ENCODE measurements around the gene LRRC63. TPM values are rescaled to one million over a fixed set of nuclear protein-coding genes. Genes with fewer than 3 reads are reported as not detected.
A peak's percentile ranks its signal among the peaks of the same experiment; 100 is the strongest.

Gene LRRC63
- total and polyA plus RNA-seq, 12 donors = 0.12 to 0.15 TPM; not detected in 10

DNA sequence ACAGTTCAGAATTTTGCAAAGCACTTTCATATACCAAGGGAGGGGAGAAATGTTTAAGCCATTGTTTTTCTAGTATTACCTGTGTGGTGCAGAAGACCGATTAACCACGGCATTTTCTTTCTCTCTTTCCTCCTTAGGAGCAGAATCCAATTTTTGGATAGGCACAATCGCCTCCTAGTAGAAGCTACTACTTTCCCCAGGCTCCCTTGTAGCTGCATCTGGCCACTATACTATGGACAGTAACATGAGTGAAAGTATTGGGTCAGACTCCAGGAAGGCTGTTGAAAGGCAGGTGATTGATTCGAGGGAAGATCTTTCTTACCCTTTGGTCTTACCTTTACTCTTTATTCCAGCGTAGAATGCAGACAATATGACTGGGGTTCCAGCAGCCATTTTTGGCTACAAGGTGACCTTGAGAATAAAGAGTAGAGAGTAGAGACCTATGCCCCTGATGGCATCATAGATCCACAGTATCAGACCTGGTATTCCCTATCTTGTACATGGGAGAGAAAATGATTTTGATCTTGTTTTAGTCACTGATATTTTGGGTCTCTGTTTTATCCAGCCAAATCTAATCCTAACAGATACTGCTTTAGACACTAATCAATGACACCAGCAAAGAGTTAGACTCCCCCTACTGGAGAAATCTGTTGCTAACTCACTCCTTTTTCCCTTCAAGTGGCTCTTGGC lies 77.0 kb downstream of the LRRC63 start:
- no peaks in the 10 kb centered on the region for H3K4me1 ChIP-seq
- 78 to 83% methylated on average over 5 of the region's 5 CpGs for WGBS, 2 donors

DNA sequence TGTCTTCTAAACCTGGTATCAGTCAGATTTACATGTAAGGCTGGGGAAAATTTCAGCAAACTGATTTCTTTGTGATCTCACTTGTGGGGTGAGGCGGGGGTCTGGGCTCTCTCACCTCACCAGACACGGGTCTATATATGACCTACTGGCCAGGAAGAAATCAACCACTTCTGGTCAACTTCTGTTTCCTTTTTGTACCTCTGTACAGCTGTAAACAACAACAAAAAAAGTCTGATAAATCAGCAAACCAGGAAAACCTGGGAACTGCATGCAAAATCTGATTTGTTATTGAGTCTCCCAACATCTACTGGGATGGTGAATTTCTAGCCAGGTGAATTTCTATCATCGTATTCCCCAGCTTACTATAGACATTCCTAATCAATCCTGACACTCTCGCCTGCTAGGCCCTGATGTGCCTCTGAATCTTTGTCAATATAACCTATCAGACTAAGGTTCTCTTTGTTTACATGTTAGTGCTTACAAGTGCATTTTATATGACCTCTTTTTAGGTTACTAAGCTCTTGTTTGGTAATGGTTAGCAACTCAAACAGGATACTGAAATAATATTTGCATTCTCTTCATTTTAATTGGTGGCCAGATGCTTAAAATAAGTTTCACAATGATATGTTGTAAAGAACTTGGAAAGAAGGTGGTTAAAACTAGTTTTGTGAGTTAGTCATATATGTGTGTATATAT lies 77.7 kb downstream of the LRRC63 start:
- no peak overlapping the region for H3K4me3 ChIP-seq
- H3K9me3 ChIP-seq = no peaks in the 10 kb centered on the region
- peaks cover 0 to 5% (median 0%) of the 10 kb centered on the region in 7 donors for H3K27me3 ChIP-seq
- TF ChIP-seq, protein P1, sequence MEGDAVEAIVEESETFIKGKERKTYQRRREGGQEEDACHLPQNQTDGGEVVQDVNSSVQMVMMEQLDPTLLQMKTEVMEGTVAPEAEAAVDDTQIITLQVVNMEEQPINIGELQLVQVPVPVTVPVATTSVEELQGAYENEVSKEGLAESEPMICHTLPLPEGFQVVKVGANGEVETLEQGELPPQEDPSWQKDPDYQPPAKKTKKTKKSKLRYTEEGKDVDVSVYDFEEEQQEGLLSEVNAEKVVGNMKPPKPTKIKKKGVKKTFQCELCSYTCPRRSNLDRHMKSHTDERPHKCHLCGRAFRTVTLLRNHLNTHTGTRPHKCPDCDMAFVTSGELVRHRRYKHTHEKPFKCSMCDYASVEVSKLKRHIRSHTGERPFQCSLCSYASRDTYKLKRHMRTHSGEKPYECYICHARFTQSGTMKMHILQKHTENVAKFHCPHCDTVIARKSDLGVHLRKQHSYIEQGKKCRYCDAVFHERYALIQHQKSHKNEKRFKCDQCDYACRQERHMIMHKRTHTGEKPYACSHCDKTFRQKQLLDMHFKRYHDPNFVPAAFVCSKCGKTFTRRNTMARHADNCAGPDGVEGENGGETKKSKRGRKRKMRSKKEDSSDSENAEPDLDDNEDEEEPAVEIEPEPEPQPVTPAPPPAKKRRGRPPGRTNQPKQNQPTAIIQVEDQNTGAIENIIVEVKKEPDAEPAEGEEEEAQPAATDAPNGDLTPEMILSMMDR (IDR thresholded peaks at IDR 0.05) = no peak
- 55 to 59% methylated on average over 4 of the region's 4 CpGs for WGBS, 2 donors
- intact Hi-C loops (cut with DNase I) = no loop called here
- ATAC-seq (peak in 1 of 8 donors; percentile 28), DNase-seq (no peak)
- no peak overlapping the region for H3K27ac ChIP-seq
- no peaks in the 10 kb centered on the region for H3K36me3 ChIP-seq
- H3K4me1 ChIP-seq = peaks cover 0 to 3% (median 0%) of the 10 kb centered on the region in 9 donors

More for the DNA sequence above, 77.0 kb downstream of the LRRC63 start:
- Histone ChIP-seq H3K27ac (no peak overlapping the region), H3K27me3 (peaks cover 0 to 5% (median 0%) of the 10 kb centered on the region in 7 donors), H3K4me3 (no peak overlapping the region), H3K9me3 (no peaks in the 10 kb centered on the region), H3K36me3 (no peaks in the 10 kb centered on the region)
- ATAC-seq (peak in 1 of 8 donors; percentile 25), DNase-seq (no peak)
- TF ChIP-seq, protein P1 (IDR thresholded peaks at IDR 0.05) = peak in 7 of 9 donors; percentile 33 to 72 (median 42)
- intact Hi-C loops (cut with DNase I) = no loop called here

DNA sequence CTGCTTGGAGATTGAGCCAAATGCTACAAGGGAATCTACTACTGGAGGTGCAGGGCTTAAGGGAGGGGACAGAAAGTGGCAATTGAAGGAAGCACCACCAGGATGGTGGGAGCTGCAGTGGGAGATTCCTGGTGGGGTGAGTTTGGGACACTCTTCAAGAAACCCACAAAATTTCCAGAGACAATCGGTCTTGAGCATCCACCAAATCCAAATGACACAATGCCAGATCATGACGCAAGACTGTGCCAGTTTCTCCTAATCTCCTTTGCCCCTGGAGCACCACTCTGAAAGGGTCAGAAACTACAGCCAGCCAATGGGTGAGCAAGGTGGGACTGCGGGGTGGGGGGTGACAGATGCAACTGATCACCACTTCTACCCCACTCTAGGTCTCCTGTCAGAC lies 78.7 kb downstream of the LRRC63 start:
- DNase-seq = no peak
- H3K36me3 ChIP-seq = no peaks in the 10 kb centered on the region
- intact Hi-C loops (cut with DNase I) = loop anchor here in 1 of 10 donors (10.0 kb wide), 1 partner anchor 116 kb away; no protein-coding TSS in a partner anchor
- H3K9me3 ChIP-seq = no peaks in the 10 kb centered on the region
- 91% methylated on average over 3 of the region's 3 CpGs for WGBS, 2 donors
- peaks cover 0 to 13% (median 0%) of the 10 kb centered on the region in 9 donors for H3K4me1 ChIP-seq
- ATAC-seq = no peak
- no peak overlapping the region for H3K27ac ChIP-seq
- TF ChIP-seq, protein P1 (IDR thresholded peaks at IDR 0.05) = no peak
- peaks cover 0 to 5% (median 0%) of the 10 kb centered on the region in 7 donors for H3K27me3 ChIP-seq
- H3K4me3 ChIP-seq = no peak overlapping the region

DNA sequence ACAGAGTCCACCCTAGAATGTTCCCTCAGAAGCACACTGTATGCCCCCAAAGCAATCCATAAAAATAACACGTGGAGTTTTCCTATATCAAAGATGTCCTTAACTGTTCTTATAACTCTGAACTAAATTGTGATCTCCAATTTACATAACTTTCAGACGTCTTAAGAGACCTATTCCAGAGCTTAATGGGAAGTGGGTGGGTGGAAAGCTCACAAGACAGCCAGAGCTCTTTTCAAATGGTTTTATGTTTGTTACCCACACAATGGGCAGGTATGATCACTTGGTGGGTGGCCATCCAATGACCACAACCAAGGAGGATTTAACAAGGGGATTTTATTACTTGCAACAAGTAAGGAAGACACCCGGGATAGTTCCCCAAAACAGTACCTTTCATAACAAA lies 81.7 kb downstream of the LRRC63 start:
- Histone ChIP-seq H3K4me1 (peaks cover 0 to 40% (median 0%) of the 10 kb centered on the region in 9 donors), H3K4me3 (no peak overlapping the region), H3K9me3 (no peaks in the 10 kb centered on the region), H3K36me3 (no peaks in the 10 kb centered on the region), H3K27ac (no peak overlapping the region), H3K27me3 (peaks cover 0 to 5% (median 0%) of the 10 kb centered on the region in 7 donors)
- intact Hi-C loops (cut with DNase I) = loop anchor here in 1 of 10 donors (10.0 kb wide), 1 partner anchor 119 kb away; no protein-coding TSS in a partner anchor
- TF ChIP-seq, protein P1 (IDR thresholded peaks at IDR 0.05) = no peak
- ATAC-seq (no peak), DNase-seq (no peak)
- 73 to 78% methylated on average over 3 of the region's 3 CpGs for WGBS, 2 donors
